HG02610 (cell line): Measurements from ENCODE around the gene EFCAB9.

Source experiments
- ATAC-seq: cut with Tn5 transposase; IDR thresholded peaks from one replicate; pipeline ENCODE4 v1.9.1; 2021; ENCODE audit warnings: mild to moderate bottlenecking, moderate library complexity; ENCODE audit not compliant: unreplicated experiment

EFCAB9 gene

GRCh38 chr5:172165465-172165864 is 28.5 kb upstream of the EFCAB9 start:
- peak; percentile 85 for ATAC-seq

GRCh38 chr5:172166030-172166826 is 27.7 kb upstream of the EFCAB9 start:
- no peak for ATAC-seq

- ATAC-seq, result no peak
Measured at GRCh38 chr5:172167895-172168294, 26.1 kb upstream of the EFCAB9 start.

- no peak for ATAC-seq
Measured at GRCh38 chr5:172168311-172168710, 25.7 kb upstream of the EFCAB9 start.

GRCh38 chr5:172169216-172169615 is 24.8 kb upstream of the EFCAB9 start:
- no peak for ATAC-seq

- ATAC-seq, result no peak
Measured at GRCh38 chr5:172170251-172170701, 23.7 kb upstream of the EFCAB9 start.

GRCh38 chr5:172171118-172171517 is 22.9 kb upstream of the EFCAB9 start:
- ATAC-seq, result no peak

GRCh38 chr5:172172912-172173563 is 20.9 kb upstream of the EFCAB9 start:
- ATAC-seq, result no peak

GRCh38 chr5:172173564-172174153 is 20.3 kb upstream of the EFCAB9 start:
- ATAC-seq, result no peak

GRCh38 chr5:172175263-172175719 is 18.7 kb upstream of the EFCAB9 start:
- ATAC-seq, result peak; percentile 58

GRCh38 chr5:172177176-172177575 is 16.8 kb upstream of the EFCAB9 start:
- no peak for ATAC-seq

- no peak for ATAC-seq
Measured at GRCh38 chr5:172178301-172178987, 15.5 kb upstream of the EFCAB9 start.

GRCh38 chr5:172178991-172179989 is 14.7 kb upstream of the EFCAB9 start:
- peak; percentile 36 for ATAC-seq

- ATAC-seq, result no peak
Measured at GRCh38 chr5:172180936-172181335, 13.0 kb upstream of the EFCAB9 start.

GRCh38 chr5:172182291-172182690 is 11.7 kb upstream of the EFCAB9 start:
- no peak for ATAC-seq

GRCh38 chr5:172183881-172184280 is 10.1 kb upstream of the EFCAB9 start:
- no peak for ATAC-seq

GRCh38 chr5:172185096-172185461 is 8.9 kb upstream of the EFCAB9 start:
- no peak for ATAC-seq

GRCh38 chr5:172186114-172186695 is 7.8 kb upstream of the EFCAB9 start:
- ATAC-seq, result no peak

GRCh38 chr5:172187118-172188032 is 6.6 kb upstream of the EFCAB9 start:
- peak; percentile 27 for ATAC-seq
